AG04449 (cell line): ENCODE measurements around the gene CHMP1A.
"Not testable (repeated sequence)": the region's sequence is repeated elsewhere in the genome, so short reads cannot be mapped to it uniquely, and the experiment has no call there.

Source experiments
- CTCF ChIA-PET: fragments of 350-600 bp; formaldehyde crosslinking; extraction: SDS; loops from one replicate; lab custom pipeline; 2021; ENCODE audit warnings: antibody characterized with exemption; lab: Yijun Ruan, JAX
- POLR2A ChIA-PET: fragments of 400-600, 350-600 bp; formaldehyde crosslinking; extraction: SDS; loops from one replicate; lab custom pipeline; 2020; ENCODE audit warnings: antibody characterized with exemption, inconsistent platforms; lab: Yijun Ruan, JAX
- DNase-seq: peaks from one replicate; pipeline ENCODE4 v3.0.0-alpha.2; 2010; ENCODE audit warnings: low read depth, low spot score
- H3K4me3 ChIP-seq: 2 replicates; pipeline ENCODE4 v1.5.1; 2011; ENCODE audit warnings: low read depth, mild to moderate bottlenecking, control low read depth, low read length
- CTCF ChIP-seq: IDR thresholded peaks from one replicate; pipeline ENCODE4 v1.5.1; 2011; ENCODE audit warnings: mild to moderate bottlenecking, moderate library complexity, low read length, control low read depth, inconsistent platforms; ENCODE audit not compliant: insufficient read depth; ENCODE audit errors: missing control alignments

Gene CHMP1A

GRCh38 chr16:89670496-89671431, 13.3 kb upstream of the CHMP1A start:
- TF ChIP-seq CTCF, result no peak
- no peak for DNase-seq
- ChIA-PET POLR2A (interaction anchor here (1.4 kb wide), 1 partner anchor 15 kb away, joined by 5 read pairs; the partner anchor contains the start of gene CDK10), CTCF (interaction anchor here (0.9 to 1.2 kb wide), 2 partner anchors 29 kb away, joined by 3 to 6 read pairs; no protein-coding TSS in a partner anchor)
- no peak overlapping the region for H3K4me3 ChIP-seq

GRCh38 chr16:89669755-89670154, 12.2 kb upstream of the CHMP1A start:
- CTCF ChIA-PET, result interaction anchor here (1.2 kb wide), 1 partner anchor 28 kb away, joined by 3 read pairs; no protein-coding TSS in a partner anchor
- POLR2A ChIA-PET, result no interaction called here
- no peak for DNase-seq
- H3K4me3 ChIP-seq, result no peak overlapping the region
- TF ChIP-seq CTCF, result no peak

- H3K4me3 ChIP-seq, result no peak overlapping the region
- CTCF ChIA-PET, result interaction anchor here (1.3 to 1.6 kb wide), 2 partner anchors 10 to 31 kb away, joined by 5 read pairs; no protein-coding TSS in a partner anchor
- POLR2A ChIA-PET, result no interaction called here
- TF ChIP-seq CTCF, result no peak
- no peak for DNase-seq
Observed at GRCh38 chr16:89668790-89669158, 11.3 kb upstream of the CHMP1A start.

GRCh38 chr16:89667633-89668032, 10.1 kb upstream of the CHMP1A start:
- DNase-seq, result no peak
- ChIA-PET CTCF (interaction anchor here (0.8 to 1.4 kb wide), 3 partner anchors 9 to 102 kb away, joined by 3 to 4 read pairs (median 3); no protein-coding TSS in a partner anchor), POLR2A (no interaction called here)
- TF ChIP-seq CTCF, result no peak
- H3K4me3 ChIP-seq, result no peak overlapping the region

- TF ChIP-seq CTCF, result peak; percentile 28
- CTCF ChIA-PET, result interaction anchor here (1.0 to 1.4 kb wide), 2 partner anchors 8 to 101 kb away, joined by 3 to 4 read pairs; no protein-coding TSS in a partner anchor
- POLR2A ChIA-PET, DNase-seq, H3K4me3 ChIP-seq: not testable (repeated sequence)
Observed at GRCh38 chr16:89667000-89667399, 9.5 kb upstream of the CHMP1A start.

GRCh38 chr16:89664238-89664637, 6.7 kb upstream of the CHMP1A start:
- CTCF ChIA-PET, result interaction anchor here (1.6 kb wide), 1 partner anchor 23 kb away, joined by 5 read pairs; no protein-coding TSS in a partner anchor
- H3K4me3 ChIP-seq, DNase-seq, POLR2A ChIA-PET: not testable (repeated sequence)
